K562 (cell line): ENCODE results near the gene LRRC15. TPM values are rescaled to one million over a fixed set of nuclear protein-coding genes. Genes with fewer than 3 reads are reported as not detected.

Source experiments
- ATF7 ChIP-seq: fragments of 450-650 bp; IDR thresholded peaks from 2 replicates; pipeline ENCODE4 v1.7.1; 2014; ENCODE audit warnings: mild to moderate bottlenecking, moderate library complexity
- CBFB ChIP-seq: sonication (generic); formaldehyde crosslinking; IDR thresholded peaks from 2 replicates; pipeline ENCODE4 v1.4.0; 2020; ENCODE audit warnings: mild to moderate bottlenecking, missing genetic modification reagents
- HNRNPUL1 ChIP-seq: fragments of 200-400 bp; formaldehyde crosslinking; IDR thresholded peaks from 2 replicates; pipeline ENCODE4 v1.6.1; 2017; ENCODE audit warnings: low read length
- KAT2B ChIP-seq: IDR thresholded peaks from one replicate; pipeline ENCODE4 v1.6.1; 2012; ENCODE audit warnings: low read depth, mild to moderate bottlenecking, control low read depth, inconsistent platforms, low read length, moderate library complexity
- MAFG ChIP-seq: fragments of 450-650 bp; conservative IDR thresholded peaks from 2 replicates; pipeline ENCODE4 v1.6.1; 2016; ENCODE audit warnings: missing genetic modification characterization, missing compliant biosample characterization
- MEF2A ChIP-seq: IDR thresholded peaks from 2 replicates; pipeline ENCODE4 v1.6.1; 2011; ENCODE audit warnings: low read depth, mild to moderate bottlenecking, low read length, moderate library complexity; ENCODE audit not compliant: control insufficient read depth
- NFATC3 ChIP-seq: fragments of 450-650 bp; IDR thresholded peaks from 2 replicates; pipeline ENCODE4 v1.6.1; 2017; ENCODE audit warnings: mild to moderate bottlenecking
- RBM15 ChIP-seq: fragments of 200-400 bp; formaldehyde crosslinking; IDR thresholded peaks from 2 replicates; pipeline ENCODE4 v1.6.1; 2018; ENCODE audit warnings: mild to moderate bottlenecking, low read length, moderate library complexity; ENCODE audit not compliant: insufficient read depth
- RBM22 ChIP-seq: fragments of 200-400 bp; formaldehyde crosslinking; IDR thresholded peaks from 2 replicates; pipeline ENCODE4 v1.6.1; 2018; ENCODE audit warnings: low read length, low read depth; ENCODE audit not compliant: poor library complexity, severe bottlenecking
- ZBTB49 ChIP-seq: sonication (generic); formaldehyde crosslinking; IDR thresholded peaks from 2 replicates; pipeline ENCODE4 v1.8.0; 2022; ENCODE audit warnings: missing genetic modification reagents, mild to moderate bottlenecking, borderline replicate concordance
- polyA plus RNA-seq, 8 experiments: library from polyadenylated mRNA; depleted of rRNA in 4 of 8; stranded (reverse) in 5 of 8; unstranded in 3 of 8; fragments of >200 nt; fragmentation: Nextera tagmentation in 2 of 8; fragmentation: Illumina TruSeq in 1 of 8; extraction: Ambion mirVana in 2 of 8; extraction: Trizol in 1 of 8; gene quantifications; 2 replicates each; pipeline versions ENCODE4 v1.2.1 to v1.2.3, GENCODE V29; 2011 to 2014; ENCODE audit warnings: inconsistent platforms in 1 of 8, missing spikeins in 1 of 8
- total RNA-seq, 7 experiments: library from RNA; depleted of rRNA in 6 of 7; stranded (reverse); fragments of >200 nt in 6 of 7; fragmentation: Illumina TruSeq in 2 of 7; extraction: Trizol in 2 of 7; gene quantifications; 2 replicates each; pipeline versions ENCODE4 v1.2.1 to v1.2.3, GENCODE V29; 2011 to 2021; ENCODE audit warnings: low replicate concordance in 1 of 7
- TF ChIP-seq, protein P1 (sequence below): sonication (generic); formaldehyde crosslinking; IDR thresholded peaks from 2 replicates; pipeline ENCODE4 v1.8.0; 2023; ENCODE audit warnings: missing genetic modification reagents, mild to moderate bottlenecking, borderline replicate concordance
- TF ChIP-seq, protein P2 (sequence below): fragments of 250-450 bp; sonication (Bioruptor Pico); IDR thresholded peaks from 2 replicates; pipeline ENCODE4 v1.5.1; 2021; ENCODE audit warnings: mild to moderate bottlenecking
- TF ChIP-seq, protein P3 (sequence below): fragments of 450-650 bp; formaldehyde crosslinking; IDR thresholded peaks from 2 replicates; pipeline ENCODE4 v1.4.0; 2022; ENCODE audit warnings: mild to moderate bottlenecking, moderate library complexity
- TF ChIP-seq, protein P4 (sequence below): fragments of 250-450 bp; sonication (Bioruptor Pico); IDR thresholded peaks from 2 replicates; pipeline ENCODE4 v1.8.0; 2021; ENCODE audit warnings: mild to moderate bottlenecking, moderate library complexity

LRRC15 gene
- total and polyA plus RNA-seq, 9 of the 15 experiments (the other 6 are each of a cell fraction or from before 2014, with no cell fraction given), result not detected

DNA sequence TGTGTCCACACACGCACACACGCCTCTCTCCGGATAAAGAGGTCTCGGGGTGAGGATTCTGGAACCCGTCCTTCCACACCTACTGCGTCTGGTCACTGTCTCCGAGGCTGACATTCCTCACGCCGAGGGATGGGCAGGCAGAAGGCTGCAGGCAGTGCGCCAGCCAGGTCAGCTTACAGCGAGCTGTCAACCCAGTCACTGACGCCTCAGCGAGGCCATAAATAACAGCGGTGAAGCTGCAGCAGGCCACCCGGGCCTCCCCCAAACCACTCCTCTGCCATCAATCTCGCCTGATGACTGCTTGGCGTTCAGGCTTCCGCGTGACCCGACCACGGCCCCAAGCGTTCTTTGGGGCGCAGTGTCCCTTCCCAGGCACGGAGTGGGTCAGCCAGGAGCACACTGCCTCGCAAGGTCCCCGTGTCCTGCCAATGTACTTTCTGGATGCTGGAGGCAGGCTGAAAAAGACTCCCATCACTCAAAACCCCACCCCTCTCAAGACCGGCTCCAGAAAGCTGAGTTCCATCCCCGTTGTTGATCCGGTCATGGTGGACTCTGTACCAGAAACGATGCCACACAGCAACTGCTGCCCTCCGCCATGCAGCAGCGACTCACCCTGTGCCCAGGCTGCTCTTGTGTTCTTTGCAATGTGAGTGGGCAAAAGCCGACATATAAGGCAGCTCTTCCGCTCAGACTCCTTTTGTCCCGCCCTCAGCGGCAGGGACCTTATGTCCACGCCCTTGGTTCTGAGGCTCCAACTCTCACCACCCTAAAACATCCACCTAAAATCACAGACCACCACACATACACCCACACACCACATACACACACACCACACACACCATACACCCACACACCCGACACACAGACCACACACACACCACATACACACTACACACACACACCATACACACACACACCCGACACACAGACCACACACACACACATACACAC lies 45.5 kb downstream of the LRRC15 start (continued):
- TF ChIP-seq, protein P1, sequence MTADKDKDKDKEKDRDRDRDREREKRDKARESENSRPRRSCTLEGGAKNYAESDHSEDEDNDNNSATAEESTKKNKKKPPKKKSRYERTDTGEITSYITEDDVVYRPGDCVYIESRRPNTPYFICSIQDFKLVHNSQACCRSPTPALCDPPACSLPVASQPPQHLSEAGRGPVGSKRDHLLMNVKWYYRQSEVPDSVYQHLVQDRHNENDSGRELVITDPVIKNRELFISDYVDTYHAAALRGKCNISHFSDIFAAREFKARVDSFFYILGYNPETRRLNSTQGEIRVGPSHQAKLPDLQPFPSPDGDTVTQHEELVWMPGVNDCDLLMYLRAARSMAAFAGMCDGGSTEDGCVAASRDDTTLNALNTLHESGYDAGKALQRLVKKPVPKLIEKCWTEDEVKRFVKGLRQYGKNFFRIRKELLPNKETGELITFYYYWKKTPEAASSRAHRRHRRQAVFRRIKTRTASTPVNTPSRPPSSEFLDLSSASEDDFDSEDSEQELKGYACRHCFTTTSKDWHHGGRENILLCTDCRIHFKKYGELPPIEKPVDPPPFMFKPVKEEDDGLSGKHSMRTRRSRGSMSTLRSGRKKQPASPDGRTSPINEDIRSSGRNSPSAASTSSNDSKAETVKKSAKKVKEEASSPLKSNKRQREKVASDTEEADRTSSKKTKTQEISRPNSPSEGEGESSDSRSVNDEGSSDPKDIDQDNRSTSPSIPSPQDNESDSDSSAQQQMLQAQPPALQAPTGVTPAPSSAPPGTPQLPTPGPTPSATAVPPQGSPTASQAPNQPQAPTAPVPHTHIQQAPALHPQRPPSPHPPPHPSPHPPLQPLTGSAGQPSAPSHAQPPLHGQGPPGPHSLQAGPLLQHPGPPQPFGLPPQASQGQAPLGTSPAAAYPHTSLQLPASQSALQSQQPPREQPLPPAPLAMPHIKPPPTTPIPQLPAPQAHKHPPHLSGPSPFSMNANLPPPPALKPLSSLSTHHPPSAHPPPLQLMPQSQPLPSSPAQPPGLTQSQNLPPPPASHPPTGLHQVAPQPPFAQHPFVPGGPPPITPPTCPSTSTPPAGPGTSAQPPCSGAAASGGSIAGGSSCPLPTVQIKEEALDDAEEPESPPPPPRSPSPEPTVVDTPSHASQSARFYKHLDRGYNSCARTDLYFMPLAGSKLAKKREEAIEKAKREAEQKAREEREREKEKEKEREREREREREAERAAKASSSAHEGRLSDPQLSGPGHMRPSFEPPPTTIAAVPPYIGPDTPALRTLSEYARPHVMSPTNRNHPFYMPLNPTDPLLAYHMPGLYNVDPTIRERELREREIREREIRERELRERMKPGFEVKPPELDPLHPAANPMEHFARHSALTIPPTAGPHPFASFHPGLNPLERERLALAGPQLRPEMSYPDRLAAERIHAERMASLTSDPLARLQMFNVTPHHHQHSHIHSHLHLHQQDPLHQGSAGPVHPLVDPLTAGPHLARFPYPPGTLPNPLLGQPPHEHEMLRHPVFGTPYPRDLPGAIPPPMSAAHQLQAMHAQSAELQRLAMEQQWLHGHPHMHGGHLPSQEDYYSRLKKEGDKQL, result no peak
- TF ChIP-seq MEF2A (0 out of 2 replicates have a peak, but pooled peaks have one; percentile 24), CBFB (CRISPR knock-in tag) (peak; percentile 65; the same call in 1 of the 2 replicates), ZBTB49 (CRISPR knock-in tag) (no peak), ATF7 (peak; percentile 71), RBM15 (no peak), NFATC3 (no peak), HNRNPUL1 (no peak), RBM22 (no peak), KAT2B (no peak), MAFG (tag) (no peak)
- TF ChIP-seq, protein P2, sequence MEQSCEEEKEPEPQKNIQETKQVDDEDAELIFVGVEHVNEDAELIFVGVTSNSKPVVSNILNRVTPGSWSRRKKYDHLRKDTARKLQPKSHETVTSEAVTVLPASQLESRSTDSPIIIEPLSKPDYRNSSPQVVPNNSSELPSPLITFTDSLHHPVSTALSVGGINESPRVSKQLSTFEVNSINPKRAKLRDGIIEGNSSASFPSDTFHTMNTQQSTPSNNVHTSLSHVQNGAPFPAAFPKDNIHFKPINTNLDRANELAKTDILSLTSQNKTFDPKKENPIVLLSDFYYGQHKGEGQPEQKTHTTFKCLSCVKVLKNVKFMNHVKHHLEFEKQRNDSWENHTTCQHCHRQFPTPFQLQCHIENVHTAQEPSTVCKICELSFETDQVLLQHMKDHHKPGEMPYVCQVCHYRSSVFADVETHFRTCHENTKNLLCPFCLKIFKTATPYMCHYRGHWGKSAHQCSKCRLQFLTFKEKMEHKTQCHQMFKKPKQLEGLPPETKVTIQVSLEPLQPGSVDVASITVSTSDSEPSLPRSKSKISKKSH, result no peak
- TF ChIP-seq, protein P3, sequence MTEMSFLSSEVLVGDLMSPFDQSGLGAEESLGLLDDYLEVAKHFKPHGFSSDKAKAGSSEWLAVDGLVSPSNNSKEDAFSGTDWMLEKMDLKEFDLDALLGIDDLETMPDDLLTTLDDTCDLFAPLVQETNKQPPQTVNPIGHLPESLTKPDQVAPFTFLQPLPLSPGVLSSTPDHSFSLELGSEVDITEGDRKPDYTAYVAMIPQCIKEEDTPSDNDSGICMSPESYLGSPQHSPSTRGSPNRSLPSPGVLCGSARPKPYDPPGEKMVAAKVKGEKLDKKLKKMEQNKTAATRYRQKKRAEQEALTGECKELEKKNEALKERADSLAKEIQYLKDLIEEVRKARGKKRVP (CRISPR knock-in tag), result no peak
- TF ChIP-seq, protein P4, sequence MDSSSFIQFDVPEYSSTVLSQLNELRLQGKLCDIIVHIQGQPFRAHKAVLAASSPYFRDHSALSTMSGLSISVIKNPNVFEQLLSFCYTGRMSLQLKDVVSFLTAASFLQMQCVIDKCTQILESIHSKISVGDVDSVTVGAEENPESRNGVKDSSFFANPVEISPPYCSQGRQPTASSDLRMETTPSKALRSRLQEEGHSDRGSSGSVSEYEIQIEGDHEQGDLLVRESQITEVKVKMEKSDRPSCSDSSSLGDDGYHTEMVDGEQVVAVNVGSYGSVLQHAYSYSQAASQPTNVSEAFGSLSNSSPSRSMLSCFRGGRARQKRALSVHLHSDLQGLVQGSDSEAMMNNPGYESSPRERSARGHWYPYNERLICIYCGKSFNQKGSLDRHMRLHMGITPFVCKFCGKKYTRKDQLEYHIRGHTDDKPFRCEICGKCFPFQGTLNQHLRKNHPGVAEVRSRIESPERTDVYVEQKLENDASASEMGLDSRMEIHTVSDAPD (CRISPR knock-in tag), result no peak
